NB4 (cell line): Measurements from ENCODE around the gene TP73.

Source experiments
- CTCF ChIP-seq: IDR thresholded peaks from one replicate; pipeline ENCODE4 v1.5.1; 2012; ENCODE audit warnings: low read depth, low read length
- MAX ChIP-seq: IDR thresholded peaks from 2 replicates; pipeline ENCODE4 v1.6.1; 2011; ENCODE audit warnings: low read depth, low read length
- MYC ChIP-seq: IDR thresholded peaks from 2 replicates; pipeline ENCODE4 v1.6.1; 2011; ENCODE audit warnings: low read depth, low read length
- POLR2A ChIP-seq: IDR thresholded peaks from 2 replicates; pipeline ENCODE4 v1.6.1; 2011; ENCODE audit warnings: mild to moderate bottlenecking; ENCODE audit not compliant: insufficient read length; ENCODE audit errors: extremely low read depth

DNA sequence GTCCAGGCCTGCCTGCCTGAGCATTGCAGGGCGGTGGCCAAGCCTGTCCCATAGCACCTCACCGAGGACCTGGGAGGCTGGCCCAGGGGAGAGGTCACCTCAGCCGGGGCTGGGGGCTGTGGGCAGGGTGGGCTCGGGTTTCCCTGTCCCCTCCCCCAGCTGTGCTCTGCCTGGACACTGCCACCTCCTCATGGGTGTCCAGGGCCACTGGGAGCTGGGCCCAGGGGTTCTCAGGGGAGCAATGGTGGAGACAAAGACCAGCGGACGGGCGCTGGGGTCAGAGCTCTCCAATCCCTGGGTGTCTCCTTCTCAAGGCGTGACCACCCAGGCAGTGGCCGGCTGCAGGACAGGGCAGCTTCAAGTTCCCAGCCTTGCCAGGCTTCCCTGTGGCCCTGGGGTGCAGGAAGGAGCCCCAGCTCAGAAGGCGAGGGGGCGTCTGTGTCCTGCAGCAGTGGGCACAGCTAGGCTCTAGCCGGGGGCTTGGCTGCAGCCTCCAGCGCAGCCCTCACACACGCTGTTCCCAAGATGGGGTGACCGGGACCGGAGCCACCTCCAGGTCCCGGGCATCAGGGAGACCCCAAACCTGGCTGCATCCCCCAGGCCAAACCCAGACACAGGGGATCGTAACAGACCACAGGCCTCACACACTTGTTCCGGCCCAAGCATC is 29.0 kb downstream of the TP73 start:
- no peak for TF ChIP-seq CTCF
- no peak for TF ChIP-seq POLR2A
- TF ChIP-seq MAX: no peak
- TF ChIP-seq MYC: no peak
